ENCODE measurements around the gene BICDL1. TPM values are rescaled to one million over a fixed set of nuclear protein-coding genes. Genes with fewer than 3 reads are reported as not detected.

BICDL1 gene
- total RNA-seq, 1 experiment from 2014 or later: 22.2 TPM

- intact Hi-C loops (cut with micrococcal nuclease; ENCODE audit: unreplicated experiment): no loop called here
- POLR2A ChIA-PET: no interaction called here
Observed at GRCh38 chr12:119992129-119992705, 3.2 kb downstream of the BICDL1 start.

GRCh38 chr12:119994892-119995658 lies 6.0 kb downstream of the BICDL1 start:
- POLR2A ChIA-PET: interaction anchor here (0.6 kb wide), 1 partner anchor 124 kb away, joined by 7 read pairs; no protein-coding TSS in a partner anchor
- CTCF ChIA-PET: no interaction called here
- BruUV-seq (replicated peaks): no TSS peak
- H3K9me3 ChIP-seq (ENCODE audit: control insufficient read depth, insufficient read depth, low read depth, low read length): no peaks in the 10 kb centered on the region
- DNase-seq (ENCODE audit: low read depth, low spot score) (no peak), ATAC-seq (no peak)
- H3K27ac ChIP-seq (ENCODE audit: low read length): no peak overlapping the region
- in situ Hi-C loops (cut with HindIII; ENCODE audit: low pct_unique_long_range_greater_than_20kb, low sequenced_read_pairs) (no loop called here), intact Hi-C loops (cut with micrococcal nuclease; ENCODE audit: unreplicated experiment) (no loop called here)
- H3K27me3 ChIP-seq (ENCODE audit: control insufficient read depth, insufficient read depth, low read length): no peaks in the 10 kb centered on the region
- no peaks in the 10 kb centered on the region for H3K36me3 ChIP-seq (ENCODE audit: control insufficient read depth, insufficient read depth, low read length)
- H3K4me1 ChIP-seq (ENCODE audit: control insufficient read depth, insufficient read depth, low read length): peaks cover 11% of the 10 kb centered on the region
- no peak overlapping the region for H3K4me3 ChIP-seq (ENCODE audit: low read depth in 2 of 2, low read length in 2 of 2)
- no peak for TF ChIP-seq POLR2AphosphoS5 (IDR thresholded peaks at IDR 0.05; ENCODE audit: low read depth, low read length)
- TF ChIP-seq CTCF (IDR thresholded peaks at IDR 0.05): no peak
- TF ChIP-seq REST (IDR thresholded peaks at IDR 0.05; ENCODE audit: insufficient read depth in 1 of 2, low read depth in 2 of 2, low read length in 1 of 2): no peak
- TF ChIP-seq TCF7L2 (IDR thresholded peaks at IDR 0.05; ENCODE audit: low read depth, low read length): no peak

More at GRCh38 chr12:119992129-119992705, 3.2 kb downstream of the BICDL1 start:
- in situ Hi-C loops (cut with HindIII; ENCODE audit: low pct_unique_long_range_greater_than_20kb, low sequenced_read_pairs): no loop called here
- BruUV-seq (replicated peaks): no TSS peak
- CTCF ChIA-PET: no interaction called here
- H3K36me3 ChIP-seq (ENCODE audit: control insufficient read depth, insufficient read depth, low read length): no peaks in the 10 kb centered on the region
- no peak for DNase-seq (ENCODE audit: low read depth, low spot score)
- no peak for ATAC-seq
- H3K9me3 ChIP-seq (ENCODE audit: control insufficient read depth, insufficient read depth, low read depth, low read length): no peaks in the 10 kb centered on the region
- H3K4me1 ChIP-seq (ENCODE audit: control insufficient read depth, insufficient read depth, low read length): peaks cover 11% of the 10 kb centered on the region
- peaks cover 3% of the 10 kb centered on the region; the same call in 1 of the 2 replicates for H3K27me3 ChIP-seq (ENCODE audit: control insufficient read depth, insufficient read depth, low read length)
- H3K4me3 ChIP-seq (ENCODE audit: low read depth in 2 of 2, low read length in 2 of 2): no peak overlapping the region
- H3K27ac ChIP-seq (ENCODE audit: low read length): no peak overlapping the region
- no peak for TF ChIP-seq CTCF (IDR thresholded peaks at IDR 0.05)
- no peak for TF ChIP-seq SIN3A (IDR thresholded peaks at IDR 0.05; ENCODE audit: borderline replicate concordance, insufficient read depth, low read depth, low read length)
- TF ChIP-seq POLR2AphosphoS5 (IDR thresholded peaks at IDR 0.05; ENCODE audit: low read depth, low read length): no peak
- TF ChIP-seq REST (IDR thresholded peaks at IDR 0.05; ENCODE audit: insufficient read depth in 1 of 2, low read depth in 2 of 2, low read length in 1 of 2): no peak
- TF ChIP-seq TCF7L2 (IDR thresholded peaks at IDR 0.05; ENCODE audit: low read depth, low read length): no peak

All from Panc1 (cell line).